ENCODE results near the gene KLHDC7A. TPM values are rescaled to one million over a fixed set of nuclear protein-coding genes. Genes with fewer than 3 reads are reported as not detected.
A peak's percentile ranks its signal among the peaks of the same experiment; 100 is the strongest.
"Not testable (repeated sequence)": the region's sequence is repeated elsewhere in the genome, so short reads cannot be mapped to it uniquely, and the experiment has no call there.

KLHDC7A gene
- total RNA-seq (2014; rRNA removed; shearing (Covaris generic)), result 12.5 and 13.5 TPM in 2 replicates

DNA sequence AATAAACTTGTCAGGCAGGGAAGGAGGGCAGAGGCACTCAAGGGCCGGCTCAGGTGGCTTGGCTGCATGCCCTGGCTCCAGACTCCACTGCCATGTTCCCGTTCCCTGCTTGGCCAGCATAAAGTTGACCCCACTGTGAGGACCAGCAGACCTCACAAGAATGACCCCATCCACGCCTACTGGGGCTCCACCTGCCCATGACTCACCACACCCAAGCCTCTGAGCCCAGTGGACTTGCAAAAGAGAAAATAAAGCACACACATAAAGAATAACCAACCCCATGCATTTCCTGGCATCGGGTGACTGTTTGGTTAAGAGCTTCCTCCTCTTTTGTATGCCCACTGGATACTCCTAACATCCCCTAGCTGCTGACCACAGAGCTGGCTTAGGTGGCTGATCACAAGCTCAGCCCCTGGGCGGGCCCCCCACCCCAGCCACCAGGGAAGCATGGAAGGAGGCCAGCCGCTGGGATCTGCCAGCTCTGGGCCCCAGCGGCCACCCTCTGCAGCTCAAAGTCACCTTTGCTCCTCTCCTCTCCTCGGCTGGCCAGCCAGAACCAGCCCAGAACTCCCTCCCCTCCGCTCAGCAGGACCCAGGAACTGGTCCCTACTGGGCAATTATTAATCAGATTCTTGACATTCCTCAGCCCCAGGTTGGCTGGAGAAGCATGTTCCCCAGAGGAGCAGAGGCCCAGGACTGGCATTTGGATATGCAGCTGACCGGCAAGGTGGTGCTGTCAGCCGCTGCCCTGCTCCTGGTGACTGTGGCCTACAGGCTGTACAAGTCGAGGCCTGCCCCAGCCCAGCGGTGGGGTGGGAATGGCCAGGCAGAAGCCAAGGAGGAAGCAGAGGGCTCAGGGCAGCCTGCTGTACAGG is at the start of gene KLHDC7A:
Gene KLHDC7A (plus strand): TSS at position 616 of the 875 bp plus-strand sequence. CDS start 52 bp downstream, at position 668.
- peak; percentile 90 for DNase-seq (ENCODE audit: low spot score)

GRCh38 chr1:18434041-18434440 is 46.7 kb upstream of the KLHDC7A start:
- no peak for DNase-seq (ENCODE audit: low spot score)

GRCh38 chr1:18440385-18441226 is 40.1 kb upstream of the KLHDC7A start:
- peak; percentile 82 for DNase-seq (ENCODE audit: low spot score)

DNA sequence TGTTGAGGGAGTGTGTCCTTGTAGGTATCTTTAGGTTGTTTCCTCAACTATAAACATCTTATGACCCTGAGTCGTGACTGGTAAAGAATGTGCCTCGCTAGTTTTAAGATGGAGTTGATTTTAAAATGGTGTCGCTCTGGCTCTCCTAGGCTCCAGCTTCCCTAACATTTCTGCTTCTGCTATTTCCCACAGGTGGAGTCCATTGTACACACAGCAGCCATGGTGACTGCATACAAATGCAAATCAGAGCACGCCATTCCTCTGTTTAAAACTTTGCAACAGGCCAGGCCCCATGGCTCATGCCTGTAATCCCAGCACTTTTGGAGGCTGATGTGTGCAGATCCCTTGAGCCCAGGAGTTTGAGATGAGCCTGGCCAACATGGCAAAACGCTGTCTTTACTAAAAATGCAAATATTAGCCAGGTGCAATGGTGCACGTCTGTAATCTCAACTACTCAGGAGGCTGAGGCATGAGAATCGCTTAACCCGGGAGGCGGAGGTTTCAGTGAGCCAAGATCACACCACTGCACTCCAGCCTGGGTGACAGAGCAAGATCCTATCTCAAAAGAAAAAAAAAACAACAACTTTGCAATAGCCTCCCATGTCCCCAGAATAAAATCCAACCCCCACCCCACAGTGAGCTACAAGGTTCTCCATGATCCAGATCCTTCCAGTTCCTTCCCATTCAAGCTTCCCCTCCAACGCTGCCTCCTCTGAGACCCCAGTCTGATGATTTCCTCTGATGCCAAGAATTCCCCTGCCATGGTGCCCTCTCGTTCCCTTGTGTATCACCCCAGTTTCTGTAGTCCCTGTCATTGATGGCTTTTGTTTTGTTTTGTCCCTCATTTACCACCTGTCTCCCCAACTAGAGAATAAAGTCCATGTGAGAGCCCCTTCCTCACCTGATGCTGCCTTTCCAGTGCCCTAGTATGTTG is 36.9 kb upstream of the KLHDC7A start:
- no peak for DNase-seq (ENCODE audit: low spot score)

- no peak for DNase-seq (ENCODE audit: low spot score)
Measured at GRCh38 chr1:18444563-18444962, 36.2 kb upstream of the KLHDC7A start.

DNA sequence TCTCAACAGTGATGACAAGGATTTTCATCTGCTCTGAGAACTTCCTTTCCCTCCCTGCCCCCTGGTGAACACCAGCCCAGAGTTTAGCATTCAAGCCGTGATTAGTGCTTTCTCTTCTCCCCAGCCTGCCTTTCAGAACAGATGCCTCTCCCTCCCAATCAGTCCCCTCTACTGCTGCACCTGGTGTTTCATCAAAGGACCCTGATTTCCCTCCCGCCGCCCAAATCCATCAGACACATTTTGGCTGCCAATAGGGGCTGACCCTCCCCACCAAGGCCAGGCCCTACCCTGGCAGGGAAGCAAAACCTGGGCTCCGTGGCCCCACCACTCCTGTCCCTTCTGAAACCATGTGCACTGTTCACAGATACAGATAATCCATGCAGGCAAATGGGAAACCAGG is 34.0 kb upstream of the KLHDC7A start:
- no peak for DNase-seq (ENCODE audit: low spot score)

DNA sequence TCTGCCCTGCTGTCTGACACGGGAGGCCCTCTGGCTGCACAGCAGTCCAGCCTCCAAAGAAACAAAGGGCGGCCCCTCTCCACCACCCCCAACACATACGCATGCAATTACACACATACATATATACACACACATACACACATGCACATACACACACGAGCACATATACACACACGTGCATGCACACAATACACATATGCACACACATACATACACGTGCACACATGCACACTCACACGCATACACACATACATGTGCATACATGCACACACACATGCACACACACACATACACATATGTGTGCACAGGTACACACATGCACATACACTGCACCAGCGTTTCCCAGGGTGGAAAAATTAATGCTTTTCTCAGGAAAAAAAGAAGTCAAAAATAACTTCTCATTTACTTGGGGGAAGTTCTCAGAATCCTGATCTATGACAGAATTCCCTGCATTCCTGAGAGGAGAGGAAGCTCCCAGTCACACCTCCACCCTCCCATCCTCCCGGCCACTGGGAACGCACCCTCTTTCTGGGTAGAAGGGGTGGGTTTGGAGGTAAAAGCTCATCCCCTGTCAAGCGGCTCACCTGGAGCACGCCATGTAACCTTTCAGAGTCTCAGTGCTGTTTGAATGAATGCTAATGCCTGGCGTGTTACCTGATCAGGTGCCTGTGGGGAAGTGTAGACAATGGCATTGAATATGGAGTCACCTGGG is 33.1 kb upstream of the KLHDC7A start:
- DNase-seq (ENCODE audit: low spot score), result no peak

DNA sequence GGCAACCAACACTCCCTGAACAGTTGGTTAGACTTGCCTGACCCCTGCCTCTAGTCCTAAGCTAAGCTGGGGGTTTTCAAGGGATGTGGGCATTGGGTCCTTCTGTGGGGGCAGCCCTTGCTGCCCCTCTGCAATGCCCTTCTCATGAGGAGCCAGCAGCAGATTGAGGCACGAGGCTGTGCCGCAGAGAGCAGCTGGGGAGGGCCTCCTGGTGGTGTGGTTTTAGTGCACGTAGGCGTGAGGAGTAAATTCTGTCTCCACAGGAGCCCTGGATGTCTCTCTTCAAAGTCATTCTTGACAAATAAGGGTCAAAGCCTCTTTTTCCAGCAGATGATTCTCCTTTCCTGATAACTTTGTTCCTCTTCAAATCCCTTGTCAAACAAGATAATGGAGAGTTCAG is 31.8 kb upstream of the KLHDC7A start:
- no peak for DNase-seq (ENCODE audit: low spot score)

- peak; percentile 43 for DNase-seq (ENCODE audit: low spot score)
Measured at GRCh38 chr1:18452550-18452949, 28.2 kb upstream of the KLHDC7A start.

GRCh38 chr1:18458133-18459092 is 22.3 kb upstream of the KLHDC7A start:
- no peak for DNase-seq (ENCODE audit: low spot score)

GRCh38 chr1:18461656-18462055 is 19.1 kb upstream of the KLHDC7A start:
- DNase-seq (ENCODE audit: low spot score), result no peak

DNA sequence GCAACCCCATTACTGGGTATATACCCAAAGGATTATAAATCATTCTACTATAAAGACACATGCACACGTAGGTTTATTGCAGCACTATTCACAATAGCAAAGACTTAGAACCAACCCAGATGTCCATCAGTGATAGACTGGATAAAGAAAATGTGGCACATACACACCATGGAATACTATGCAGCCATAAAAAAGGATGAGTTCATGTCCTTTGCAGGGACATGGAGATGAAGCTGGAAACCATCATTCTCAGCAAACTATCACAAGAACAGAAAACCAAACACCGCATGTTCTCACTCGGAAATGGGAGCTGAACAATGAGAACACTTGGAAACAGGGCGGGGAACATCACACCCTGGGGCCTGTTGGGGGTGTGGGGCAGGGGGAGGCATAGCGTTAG is 18.2 kb upstream of the KLHDC7A start:
- DNase-seq (ENCODE audit: low spot score), result not testable (repeated sequence)

DNA sequence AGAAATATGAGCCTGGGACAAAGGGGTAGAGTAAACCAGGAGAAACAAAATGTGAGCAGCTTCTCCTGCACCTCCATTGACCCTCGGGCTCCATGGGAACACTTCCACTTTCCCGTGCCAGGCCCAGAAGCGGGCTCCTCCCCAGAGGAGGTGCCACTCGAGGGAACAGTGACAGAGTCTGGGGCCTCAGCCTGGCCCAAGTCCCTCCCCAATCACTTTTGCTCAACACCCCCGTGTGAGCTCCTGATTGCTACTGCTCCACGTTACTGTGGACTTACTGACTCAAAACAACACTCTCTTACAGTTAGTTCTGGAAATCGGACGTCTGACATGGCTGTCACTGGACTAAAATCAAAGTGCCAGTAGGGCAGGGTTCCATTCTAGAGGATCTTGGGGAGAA is 17.7 kb upstream of the KLHDC7A start:
- DNase-seq (ENCODE audit: low spot score), result no peak

DNA sequence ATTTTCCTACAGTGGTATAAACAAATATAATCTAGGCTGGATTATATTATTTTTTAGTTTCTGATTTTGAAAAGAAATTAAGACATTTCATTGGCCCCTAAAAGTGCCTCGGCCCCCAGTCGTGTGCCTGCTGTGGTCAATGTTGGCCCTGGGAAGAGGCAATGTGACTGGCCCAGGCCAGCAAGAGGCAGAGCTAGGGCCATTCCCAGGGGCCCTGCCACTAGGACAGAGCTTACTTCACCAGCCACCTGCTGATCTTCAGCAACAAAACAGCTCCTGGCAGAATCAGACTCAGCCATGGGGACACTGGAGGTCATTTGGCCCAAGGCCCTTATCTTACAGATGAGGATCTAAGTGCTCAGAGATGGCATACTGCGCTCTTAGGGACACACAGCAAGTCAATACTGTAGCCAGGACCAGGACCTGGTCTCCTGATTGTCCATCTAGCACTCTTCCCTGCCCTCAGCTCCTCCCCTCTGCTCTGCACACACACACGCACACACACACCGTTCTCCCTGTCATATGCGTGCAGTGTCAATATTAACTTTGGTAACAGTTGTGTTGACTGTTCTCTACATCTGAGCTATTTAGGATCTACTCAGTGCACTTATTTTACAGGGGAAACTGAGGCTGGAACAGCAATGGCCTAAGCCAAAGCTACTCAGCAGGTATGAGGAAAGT is 16.6 kb upstream of the KLHDC7A start:
- DNase-seq (ENCODE audit: low spot score), result peak; percentile 66

- DNase-seq (ENCODE audit: low spot score), result peak; percentile 89
Measured at GRCh38 chr1:18464665-18465050, 16.1 kb upstream of the KLHDC7A start.

DNA sequence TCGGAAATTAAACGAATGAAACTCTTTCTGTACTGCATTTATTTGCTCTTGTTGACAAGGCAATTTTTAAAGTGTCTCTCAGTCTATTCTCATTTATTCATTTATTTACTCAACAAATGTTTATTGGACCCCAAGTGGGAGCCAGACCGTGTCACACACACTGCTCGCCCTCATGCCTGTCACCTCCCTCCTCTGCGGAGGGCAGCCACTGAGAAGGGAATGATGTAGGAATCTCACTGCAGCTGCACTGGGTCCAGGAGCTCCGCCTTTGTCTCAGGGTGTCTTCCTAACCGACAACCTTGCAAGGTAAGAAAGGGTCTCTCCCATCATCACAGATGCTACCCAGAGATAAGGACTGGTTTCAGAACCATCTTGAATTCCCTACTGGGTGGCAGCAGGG is 14.1 kb upstream of the KLHDC7A start:
- no peak for DNase-seq (ENCODE audit: low spot score)

GRCh38 chr1:18468570-18468969 is 12.2 kb upstream of the KLHDC7A start:
- peak; percentile 36 for DNase-seq (ENCODE audit: low spot score)

GRCh38 chr1:18469514-18469913 is 11.2 kb upstream of the KLHDC7A start:
- no peak for DNase-seq (ENCODE audit: low spot score)
